ENCODE measurements around the gene TTC9B. TPM values are rescaled to one million over a fixed set of nuclear protein-coding genes. Genes with fewer than 3 reads are reported as not detected.
A peak's percentile ranks its signal among the peaks of the same experiment; 100 is the strongest.

Gene TTC9B
- total and polyA plus RNA-seq, 8 donors: 0.35 to 0.37 TPM; not detected in 6

GRCh38 chr19:40241809-40242384, 23.7 kb upstream of the TTC9B start:
- Histone ChIP-seq H3K36me3 (peaks cover 54 to 67% (median 59%) of the 10 kb centered on the region in 4 donors), H3K4me1 (peaks cover 0 to 43% (median 12%) of the 10 kb centered on the region in 4 donors), H3K27me3 (no peaks in the 10 kb centered on the region), H3K4me3 (no peak overlapping the region), H3K9me3 (no peaks in the 10 kb centered on the region), H3K27ac (peak overlapping the region in 3 of 5 donors; percentile 6 to 32 (median 21))
- 57 to 71% (median 66%) methylated on average over 17 to 21 of the region's 21 CpGs for WGBS, 5 donors
- peak in 1 of 2 donors; percentile 62 for DNase-seq
- TF ChIP-seq POLR2AphosphoS5 (IDR thresholded peaks at IDR 0.05): peak in 1 of 3 donors; percentile 19
- TF ChIP-seq CTCF (IDR thresholded peaks at IDR 0.05): no peak
- intact Hi-C loops (cut with DNase I; ENCODE audit: low total_unique reads): no loop called here

- no peak for DNase-seq
- Histone ChIP-seq H3K36me3 (peaks cover 60 to 68% (median 64%) of the 10 kb centered on the region in 4 donors), H3K27ac (peak overlapping the region in 2 of 5 donors; percentile 6 to 32), H3K27me3 (no peaks in the 10 kb centered on the region), H3K4me3 (no peak overlapping the region), H3K9me3 (no peaks in the 10 kb centered on the region), H3K4me1 (peaks cover 0 to 36% (median 12%) of the 10 kb centered on the region in 4 donors)
- intact Hi-C loops (cut with DNase I; ENCODE audit: low total_unique reads): no loop called here
- 82 to 94% (median 91%) methylated on average over 12 of the region's 12 CpGs for WGBS, 5 donors
- TF ChIP-seq CTCF (IDR thresholded peaks at IDR 0.05): no peak
- TF ChIP-seq POLR2A (IDR thresholded peaks at IDR 0.05): no peak
- TF ChIP-seq EP300 (IDR thresholded peaks at IDR 0.05): no peak
- no peak for TF ChIP-seq POLR2AphosphoS5 (IDR thresholded peaks at IDR 0.05)
These were observed 23.1 kb upstream of the TTC9B start for GRCh38 chr19:40241125-40241808.

GRCh38 chr19:40240332-40240731, 22.1 kb upstream of the TTC9B start:
- 82 to 96% (median 93%) methylated on average over 6 of the region's 6 CpGs for WGBS, 5 donors
- DNase-seq: no peak
- intact Hi-C loops (cut with DNase I; ENCODE audit: low total_unique reads): no loop called here
- Histone ChIP-seq H3K9me3 (no peaks in the 10 kb centered on the region), H3K36me3 (peaks cover 68 to 77% (median 73%) of the 10 kb centered on the region in 4 donors), H3K27ac (no peak overlapping the region), H3K4me3 (no peak overlapping the region), H3K4me1 (peaks cover 0 to 27% (median 9%) of the 10 kb centered on the region in 4 donors), H3K27me3 (no peaks in the 10 kb centered on the region)
- TF ChIP-seq POLR2A (IDR thresholded peaks at IDR 0.05) (no peak), CTCF (IDR thresholded peaks at IDR 0.05) (no peak), POLR2AphosphoS5 (IDR thresholded peaks at IDR 0.05) (no peak), EP300 (IDR thresholded peaks at IDR 0.05) (no peak)

GRCh38 chr19:40239415-40240226, 21.4 kb upstream of the TTC9B start:
- no peaks in the 10 kb centered on the region for H3K9me3 ChIP-seq
- 80 to 96% (median 96%) methylated on average over 9 to 12 of the region's 12 CpGs for WGBS, 5 donors
- no peak overlapping the region for H3K27ac ChIP-seq
- H3K4me3 ChIP-seq: no peak overlapping the region
- H3K36me3 ChIP-seq: peaks cover 75 to 83% (median 81%) of the 10 kb centered on the region in 4 donors
- DNase-seq: no peak
- no peak for TF ChIP-seq POLR2AphosphoS5 (IDR thresholded peaks at IDR 0.05)
- TF ChIP-seq CTCF (IDR thresholded peaks at IDR 0.05): no peak
- no peak for TF ChIP-seq EP300 (IDR thresholded peaks at IDR 0.05)
- no peak for TF ChIP-seq POLR2A (IDR thresholded peaks at IDR 0.05)
- H3K27me3 ChIP-seq: no peaks in the 10 kb centered on the region
- intact Hi-C loops (cut with DNase I; ENCODE audit: low total_unique reads): no loop called here
- H3K4me1 ChIP-seq: peaks cover 0 to 20% (median 6%) of the 10 kb centered on the region in 4 donors

Data from stomach (tissue), 9 donors.